OCI-LY1 (cell line): Measurements from ENCODE around the gene MRPS27.

Experiments
- H2AFZ ChIP-seq: fragments of 200-600 bp; sonication (generic), shearing (Covaris generic); 2 replicates; pipeline ENCODE4 v1.6.0; 2014; ENCODE audit warnings: antibody characterized with exemption, mild to moderate bottlenecking, low read length
- H3F3A ChIP-seq: fragments of 200-600 bp; sonication (generic), shearing (Covaris generic); 2 replicates; pipeline ENCODE4 v1.6.0; 2014; ENCODE audit warnings: mild to moderate bottlenecking, antibody characterized with exemption, low read length, moderate library complexity; ENCODE audit not compliant: insufficient read depth
- H3K27ac ChIP-seq: fragments of 200-600 bp; sonication (generic); 2 replicates; pipeline ENCODE4 v1.5.1; 2014; ENCODE audit warnings: low read length, mixed run types, mild to moderate bottlenecking, low read depth; ENCODE audit not compliant: poor library complexity, severe bottlenecking
- H3K27me3 ChIP-seq: fragments of 200-600 bp; sonication (generic); 2 replicates; pipeline ENCODE4 v1.6.0; 2014; ENCODE audit warnings: antibody characterized with exemption, mild to moderate bottlenecking, low read length, moderate library complexity; ENCODE audit not compliant: insufficient read depth
- H3K36me3 ChIP-seq: fragments of 200-600 bp; sonication (generic); 2 replicates; pipeline ENCODE4 v1.6.1; 2014; ENCODE audit warnings: mild to moderate bottlenecking, antibody characterized with exemption, low read length, moderate library complexity, mixed read lengths; ENCODE audit not compliant: insufficient read depth
- H3K4me1 ChIP-seq: fragments of 200-600 bp; sonication (generic); 2 replicates; pipeline ENCODE4 v1.5.1; 2014; ENCODE audit warnings: mild to moderate bottlenecking, low read length, moderate library complexity; ENCODE audit not compliant: insufficient read depth, severe bottlenecking
- H3K4me2 ChIP-seq: fragments of 200-600 bp; sonication (generic), shearing (Covaris generic); 2 replicates; pipeline ENCODE4 v1.6.1; 2014; ENCODE audit warnings: low read length
- H3K4me3 ChIP-seq: fragments of 200-600 bp; sonication (generic); 2 replicates; pipeline ENCODE4 v1.5.1; 2014; ENCODE audit warnings: low read length, low read depth, mild to moderate bottlenecking, mixed read lengths; ENCODE audit not compliant: poor library complexity, severe bottlenecking
- H3K79me2 ChIP-seq: fragments of 200-600 bp; shearing (Covaris generic); 2 replicates; pipeline ENCODE4 v1.6.1; 2016; ENCODE audit warnings: mixed run types, low read length, mixed read lengths; ENCODE audit not compliant: insufficient read depth
- H3K9ac ChIP-seq: fragments of 200-600 bp; sonication (generic), shearing (Covaris generic); 2 replicates; pipeline ENCODE4 v1.6.1; 2014; ENCODE audit warnings: mild to moderate bottlenecking, low read length, mixed read lengths
- H3K9me2 ChIP-seq: fragments of 200-600 bp; sonication (generic), shearing (Covaris generic); 2 replicates; pipeline ENCODE4 v1.6.1; 2014; ENCODE audit warnings: low read depth, mild to moderate bottlenecking, low read length, mixed read lengths
- H3K9me3 ChIP-seq: fragments of 200-600 bp; shearing (Covaris generic); 2 replicates; pipeline ENCODE4 v1.6.1; 2014; ENCODE audit warnings: low read length, mixed read lengths
- H4K20me1 ChIP-seq: fragments of 200-600 bp; sonication (generic), shearing (Covaris generic); 2 replicates; pipeline ENCODE4 v1.6.0; 2016; ENCODE audit warnings: mild to moderate bottlenecking, low read length; ENCODE audit not compliant: insufficient read depth
- CTCF ChIP-seq: fragments of 200-600 bp; sonication (generic), shearing (Covaris generic); IDR thresholded peaks from 2 replicates; pipeline ENCODE4 v1.5.1; 2017; ENCODE audit warnings: mild to moderate bottlenecking, antibody characterized with exemption, low read length, moderate library complexity, mixed read lengths
- EZH2 ChIP-seq: fragments of 200-600 bp; sonication (generic), shearing (Covaris generic); IDR thresholded peaks from 2 replicates; pipeline ENCODE4 v1.8.0; 2017; ENCODE audit warnings: borderline replicate concordance, mixed run types, mild to moderate bottlenecking, antibody characterized with exemption, low read length, moderate library complexity, mixed read lengths

Gene MRPS27

GRCh38 chr5:72273547-72273946 is 46.5 kb downstream of the MRPS27 start:
- Histone ChIP-seq H4K20me1 (no peaks in the 10 kb centered on the region), H3K9me2 (no peaks in the 10 kb centered on the region), H3K79me2 (peaks cover 19% of the 10 kb centered on the region; the same call in 1 of the 2 replicates), H2AFZ (no peak overlapping the region), H3K4me2 (no peak overlapping the region), H3F3A (no peaks in the 10 kb centered on the region), H3K27ac (no peak overlapping the region), H3K27me3 (no peaks in the 10 kb centered on the region), H3K4me3 (no peak overlapping the region), H3K9ac (no peak overlapping the region), H3K36me3 (peaks cover 47% of the 10 kb centered on the region), H3K4me1 (no peaks in the 10 kb centered on the region), H3K9me3 (no peaks in the 10 kb centered on the region)
- TF ChIP-seq EZH2 (no peak), CTCF (no peak)

- no peak overlapping the region for H2AFZ ChIP-seq
- H3K4me1 ChIP-seq = no peaks in the 10 kb centered on the region
- H3K9ac ChIP-seq = no peak overlapping the region
- no peaks in the 10 kb centered on the region for H3K9me2 ChIP-seq
- H3F3A ChIP-seq = no peaks in the 10 kb centered on the region
- no peak overlapping the region for H3K4me3 ChIP-seq
- peaks cover 17% of the 10 kb centered on the region; the same call in 1 of the 2 replicates for H3K79me2 ChIP-seq
- no peak for TF ChIP-seq CTCF
- no peak for TF ChIP-seq EZH2
- no peaks in the 10 kb centered on the region for H3K9me3 ChIP-seq
- H3K27me3 ChIP-seq = no peaks in the 10 kb centered on the region
- no peaks in the 10 kb centered on the region for H4K20me1 ChIP-seq
- H3K4me2 ChIP-seq = no peak overlapping the region
- H3K27ac ChIP-seq = no peak overlapping the region
- H3K36me3 ChIP-seq = peaks cover 45% of the 10 kb centered on the region
These were observed 47.6 kb downstream of the MRPS27 start for GRCh38 chr5:72272398-72272797.

GRCh38 chr5:72271702-72272101 is 48.3 kb downstream of the MRPS27 start:
- H3K9ac ChIP-seq = no peak overlapping the region
- no peaks in the 10 kb centered on the region for H4K20me1 ChIP-seq
- H3F3A ChIP-seq = no peaks in the 10 kb centered on the region
- peaks cover 51% of the 10 kb centered on the region for H3K36me3 ChIP-seq
- H3K79me2 ChIP-seq = peaks cover 17% of the 10 kb centered on the region; the same call in 1 of the 2 replicates
- H3K4me1 ChIP-seq = no peaks in the 10 kb centered on the region
- no peak overlapping the region for H2AFZ ChIP-seq
- H3K27me3 ChIP-seq = no peaks in the 10 kb centered on the region
- no peak overlapping the region for H3K4me2 ChIP-seq
- H3K27ac ChIP-seq = no peak overlapping the region
- no peaks in the 10 kb centered on the region for H3K9me2 ChIP-seq
- H3K4me3 ChIP-seq = no peak overlapping the region
- no peaks in the 10 kb centered on the region for H3K9me3 ChIP-seq
- TF ChIP-seq CTCF = no peak
